ENCODE measurements around the gene NUMA1.

NUMA1 gene

GRCh38 chr11:72100009-72100408 is 19.7 kb upstream of the NUMA1 start:
- no peak for DNase-seq

- no peak for DNase-seq
Measured at GRCh38 chr11:72098741-72099140, 18.4 kb upstream of the NUMA1 start.

- DNase-seq: no peak
Measured at GRCh38 chr11:72091292-72091691, 10.9 kb upstream of the NUMA1 start.

GRCh38 chr11:72088076-72088808 is 7.9 kb upstream of the NUMA1 start:
- DNase-seq: no peak

- no peak for DNase-seq
Measured at GRCh38 chr11:72085621-72086351, 5.4 kb upstream of the NUMA1 start.

GRCh38 chr11:72084965-72085364 is 4.6 kb upstream of the NUMA1 start:
- DNase-seq: no peak

GRCh38 chr11:72084076-72084475 is 3.7 kb upstream of the NUMA1 start:
- DNase-seq: no peak

GRCh38 chr11:72083414-72083813 is 3.1 kb upstream of the NUMA1 start:
- no peak for DNase-seq

- no peak for DNase-seq
Measured at GRCh38 chr11:72081821-72082453, 1.6 kb upstream of the NUMA1 start.

- no peak for DNase-seq
Measured at GRCh38 chr11:72081184-72081644, 872 bp upstream of the NUMA1 start.

GRCh38 chr11:72079819-72080325 is 470 bp downstream of the NUMA1 start:
- DNase-seq: no peak

GRCh38 chr11:72078477-72078876 is 1.9 kb downstream of the NUMA1 start:
- no peak for DNase-seq

GRCh38 chr11:72075756-72076155 is 4.6 kb downstream of the NUMA1 start:
- DNase-seq: no peak

- no peak for DNase-seq
Measured at GRCh38 chr11:72075109-72075508, 5.2 kb downstream of the NUMA1 start.

- DNase-seq: no peak
Measured at GRCh38 chr11:72072348-72072747, 8.0 kb downstream of the NUMA1 start.

GRCh38 chr11:72070491-72070890 is 9.9 kb downstream of the NUMA1 start:
- DNase-seq: no peak

- DNase-seq: peak; percentile 57
Measured at GRCh38 chr11:72069787-72070251, 10.5 kb downstream of the NUMA1 start.

GRCh38 chr11:72069200-72069599 is 11.1 kb downstream of the NUMA1 start:
- DNase-seq: no peak

GRCh38 chr11:72067676-72068075 is 12.7 kb downstream of the NUMA1 start:
- no peak for DNase-seq

GRCh38 chr11:72067266-72067665 is 13.1 kb downstream of the NUMA1 start:
- DNase-seq: no peak

- no peak for DNase-seq
Measured at GRCh38 chr11:72066855-72067254, 13.5 kb downstream of the NUMA1 start.

GRCh38 chr11:72061739-72062396 is 18.5 kb downstream of the NUMA1 start:
- DNase-seq: no peak
